GM12872 (cell line): ENCODE results near the gene C22orf42.

ENCODE experiments used
- TF ChIP-seq, protein P1 (sequence below): IDR thresholded peaks from 3 replicates; pipeline ENCODE4 v1.5.1; 2011; ENCODE audit warnings: low read depth, mild to moderate bottlenecking, low read length, moderate library complexity; ENCODE audit not compliant: insufficient read depth

C22orf42 gene

DNA sequence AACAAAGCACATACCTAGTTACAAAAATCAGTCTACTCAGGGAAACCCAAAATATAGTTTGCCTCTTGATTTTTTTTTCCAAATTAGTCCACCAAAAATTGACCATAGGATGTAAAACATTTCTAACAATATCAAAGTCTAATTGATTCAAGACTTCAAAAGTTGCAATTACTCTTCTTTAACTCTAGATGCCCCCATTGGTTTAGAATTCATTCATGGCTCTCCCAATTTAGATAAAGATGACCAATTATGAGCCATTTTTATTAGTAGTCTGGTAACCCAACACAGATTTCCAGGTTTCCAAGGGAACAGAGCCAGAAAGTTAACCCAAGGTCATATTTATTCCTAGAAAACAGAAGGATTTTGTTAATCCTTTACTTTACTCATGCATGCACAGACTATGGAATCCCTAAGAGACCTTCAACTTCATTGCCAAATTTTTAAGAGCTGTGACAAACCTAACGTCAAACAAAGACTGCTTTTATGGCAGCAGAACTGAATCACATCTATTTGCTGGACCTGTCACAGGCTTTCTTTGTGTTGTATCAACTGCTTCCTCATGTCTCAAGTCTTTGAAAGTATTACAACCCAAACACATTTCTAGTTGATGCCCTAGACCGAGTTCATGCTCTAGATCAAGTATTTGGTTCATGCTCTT, 55.3 kb downstream of the C22orf42 start:
- TF ChIP-seq, protein P1, sequence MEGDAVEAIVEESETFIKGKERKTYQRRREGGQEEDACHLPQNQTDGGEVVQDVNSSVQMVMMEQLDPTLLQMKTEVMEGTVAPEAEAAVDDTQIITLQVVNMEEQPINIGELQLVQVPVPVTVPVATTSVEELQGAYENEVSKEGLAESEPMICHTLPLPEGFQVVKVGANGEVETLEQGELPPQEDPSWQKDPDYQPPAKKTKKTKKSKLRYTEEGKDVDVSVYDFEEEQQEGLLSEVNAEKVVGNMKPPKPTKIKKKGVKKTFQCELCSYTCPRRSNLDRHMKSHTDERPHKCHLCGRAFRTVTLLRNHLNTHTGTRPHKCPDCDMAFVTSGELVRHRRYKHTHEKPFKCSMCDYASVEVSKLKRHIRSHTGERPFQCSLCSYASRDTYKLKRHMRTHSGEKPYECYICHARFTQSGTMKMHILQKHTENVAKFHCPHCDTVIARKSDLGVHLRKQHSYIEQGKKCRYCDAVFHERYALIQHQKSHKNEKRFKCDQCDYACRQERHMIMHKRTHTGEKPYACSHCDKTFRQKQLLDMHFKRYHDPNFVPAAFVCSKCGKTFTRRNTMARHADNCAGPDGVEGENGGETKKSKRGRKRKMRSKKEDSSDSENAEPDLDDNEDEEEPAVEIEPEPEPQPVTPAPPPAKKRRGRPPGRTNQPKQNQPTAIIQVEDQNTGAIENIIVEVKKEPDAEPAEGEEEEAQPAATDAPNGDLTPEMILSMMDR: 0 out of 3 replicates have a peak, but pooled peaks have one; percentile 16

DNA sequence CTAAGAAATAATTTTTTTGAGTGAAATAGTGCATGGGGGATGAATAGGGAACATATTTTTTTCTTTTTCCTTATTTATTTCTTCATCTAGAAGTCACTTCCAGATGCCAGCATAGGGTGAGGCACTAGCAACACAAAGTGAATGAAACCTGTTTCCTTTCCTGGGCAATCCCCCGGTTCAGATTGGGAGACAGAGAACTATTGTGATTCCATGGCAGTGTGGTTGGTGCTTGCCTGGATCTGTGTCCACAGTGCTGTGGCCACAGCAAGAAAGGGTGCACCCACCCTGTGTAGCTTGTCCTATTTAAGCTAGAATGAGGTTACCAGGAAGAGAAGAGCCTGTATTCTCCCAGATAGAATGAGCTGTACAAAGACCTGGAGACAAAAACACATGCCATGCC, 58.4 kb downstream of the C22orf42 start:
- TF ChIP-seq, protein P1: no peak
